Omental fat pad (tissue), 4 donors: ENCODE measurements around the gene POT1. TPM values are rescaled to one million over a fixed set of nuclear protein-coding genes. Genes with fewer than 3 reads are reported as not detected.
"Not testable (repeated sequence)": the region's sequence is repeated elsewhere in the genome, so short reads cannot be mapped to it uniquely, and the experiment has no call there.

Experiments
- ATAC-seq: fragments of 150-250 bp; one replicate; pipeline ENCODE4 v1.9.1; 2016; ENCODE audit warnings: mild to moderate bottlenecking, moderate library complexity; ENCODE audit not compliant: low FRiP score
- DNase-seq: peaks from one replicate; pipeline ENCODE4 v3.0.0-alpha.2; 2019; ENCODE audit warnings: low spot score
- CTCF ChIP-seq, 3 donors: fragments of 450-650 bp; IDR thresholded peaks; one replicate each; pipeline ENCODE4 v1.5.1; 2016 to 2017; ENCODE audit warnings: antibody characterized with exemption in 3 of 3, mild to moderate bottlenecking in 3 of 3, moderate library complexity in 2 of 3
- total RNA-seq, 4 donors: library from RNA; depleted of rRNA; stranded (reverse); fragments of >200 nt; gene quantifications; one replicate each; pipeline ENCODE4 v1.1.0, GENCODE V29; 2016

POT1 gene, protein sequence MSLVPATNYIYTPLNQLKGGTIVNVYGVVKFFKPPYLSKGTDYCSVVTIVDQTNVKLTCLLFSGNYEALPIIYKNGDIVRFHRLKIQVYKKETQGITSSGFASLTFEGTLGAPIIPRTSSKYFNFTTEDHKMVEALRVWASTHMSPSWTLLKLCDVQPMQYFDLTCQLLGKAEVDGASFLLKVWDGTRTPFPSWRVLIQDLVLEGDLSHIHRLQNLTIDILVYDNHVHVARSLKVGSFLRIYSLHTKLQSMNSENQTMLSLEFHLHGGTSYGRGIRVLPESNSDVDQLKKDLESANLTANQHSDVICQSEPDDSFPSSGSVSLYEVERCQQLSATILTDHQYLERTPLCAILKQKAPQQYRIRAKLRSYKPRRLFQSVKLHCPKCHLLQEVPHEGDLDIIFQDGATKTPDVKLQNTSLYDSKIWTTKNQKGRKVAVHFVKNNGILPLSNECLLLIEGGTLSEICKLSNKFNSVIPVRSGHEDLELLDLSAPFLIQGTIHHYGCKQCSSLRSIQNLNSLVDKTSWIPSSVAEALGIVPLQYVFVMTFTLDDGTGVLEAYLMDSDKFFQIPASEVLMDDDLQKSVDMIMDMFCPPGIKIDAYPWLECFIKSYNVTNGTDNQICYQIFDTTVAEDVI
- 10 to 100 TPM in 3 of 4 donors, 1 to 10 TPM in 1; 9.4 to 30.9 (median 16.5) TPM for total RNA-seq

DNA sequence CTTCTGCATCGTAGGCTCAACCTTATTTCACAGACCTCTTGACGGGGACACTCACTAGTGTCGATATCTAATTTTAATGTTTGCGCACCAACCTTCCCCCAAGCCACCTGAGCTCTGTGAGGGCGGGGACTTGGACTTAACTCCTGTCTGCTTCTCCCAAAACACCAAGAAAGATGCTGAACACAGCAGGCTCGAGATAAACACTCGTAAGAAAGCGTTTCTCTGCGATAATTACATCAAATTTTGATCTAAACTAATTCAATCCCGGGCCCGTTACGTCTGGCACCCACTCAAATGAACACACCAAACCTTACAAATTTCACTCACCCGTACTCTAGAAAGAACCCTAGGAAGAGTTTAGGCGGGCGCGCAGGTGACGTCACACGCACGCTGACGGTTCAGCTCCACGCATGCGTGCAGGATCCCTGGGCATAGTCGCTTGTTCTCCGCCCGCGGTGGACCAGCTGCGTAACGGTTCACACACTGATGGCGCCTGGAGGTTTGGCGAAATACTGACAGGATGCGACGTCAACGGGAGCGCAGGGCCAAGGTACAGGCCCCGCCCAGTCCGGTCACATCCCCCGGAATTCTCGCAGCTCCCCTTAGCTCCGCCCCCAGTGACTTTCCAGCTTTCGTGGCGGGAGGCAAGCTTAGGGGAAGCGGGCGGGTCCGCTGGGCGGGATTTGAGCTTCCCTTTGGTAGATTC lies at the start of gene POT1:
POT1 (minus strand) TSS at position 359 of the 706 bp plus-strand sequence. CDS start 32,652 bp downstream, outside the sequence.
- peak; percentile 100 for ATAC-seq

GRCh38 chr7:124975131-124975530 lies 45.5 kb upstream of the POT1 start:
- DNase-seq, ATAC-seq: not testable (repeated sequence)

More for the DNA sequence above, at the start of gene POT1:
- TF ChIP-seq CTCF (IDR thresholded peaks at IDR 0.05), result no peak
- DNase-seq, result peak; percentile 91

DNA sequence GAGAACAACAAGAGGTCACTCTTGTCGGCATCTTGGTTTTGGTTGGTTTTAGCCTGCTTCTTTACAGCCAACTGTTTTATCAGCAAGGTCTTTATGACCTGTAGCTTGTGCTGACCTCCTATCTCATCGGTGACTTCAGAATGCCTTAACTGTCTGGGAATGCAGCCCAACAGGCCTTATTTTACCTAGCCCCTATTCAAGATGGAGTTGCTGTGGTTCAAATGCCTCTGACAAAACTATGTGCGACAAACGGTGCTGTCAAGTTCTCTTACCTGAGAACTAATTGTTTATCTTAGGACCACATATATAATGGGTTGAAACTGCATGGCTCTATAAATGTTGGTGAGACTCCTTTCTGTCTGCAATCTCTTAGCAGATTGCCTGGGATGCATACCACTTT lies 35.9 kb upstream of the POT1 start:
- no peak for ATAC-seq
- DNase-seq, result no peak

DNA sequence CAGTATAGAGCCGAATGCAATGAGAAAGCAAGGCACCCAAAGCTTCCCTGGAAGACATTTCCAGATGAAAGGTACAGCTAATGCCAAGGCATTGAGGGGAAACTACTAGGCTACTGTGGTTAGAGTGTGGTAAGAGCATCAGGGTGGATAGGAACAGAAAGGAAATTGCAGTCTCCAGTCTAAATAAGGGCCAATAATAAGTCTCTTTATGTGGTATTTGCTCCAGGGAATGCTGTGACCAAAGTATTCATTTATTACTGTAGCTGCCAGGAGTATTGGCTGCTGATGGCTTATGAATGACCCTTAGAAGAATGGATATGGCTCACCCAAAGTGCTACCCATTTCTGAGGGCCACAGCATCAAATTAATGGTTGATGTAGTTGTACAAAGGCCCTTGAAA lies 30.1 kb upstream of the POT1 start:
- TF ChIP-seq CTCF (IDR thresholded peaks at IDR 0.05), result no peak
- ATAC-seq, result no peak

More for the DNA sequence above, 35.9 kb upstream of the POT1 start:
- TF ChIP-seq CTCF (IDR thresholded peaks at IDR 0.05), result no peak

GRCh38 chr7:124957952-124958351 lies 28.3 kb upstream of the POT1 start:
- ATAC-seq, result not testable (repeated sequence)

More for the DNA sequence above, 30.1 kb upstream of the POT1 start:
- DNase-seq, result no peak

DNA sequence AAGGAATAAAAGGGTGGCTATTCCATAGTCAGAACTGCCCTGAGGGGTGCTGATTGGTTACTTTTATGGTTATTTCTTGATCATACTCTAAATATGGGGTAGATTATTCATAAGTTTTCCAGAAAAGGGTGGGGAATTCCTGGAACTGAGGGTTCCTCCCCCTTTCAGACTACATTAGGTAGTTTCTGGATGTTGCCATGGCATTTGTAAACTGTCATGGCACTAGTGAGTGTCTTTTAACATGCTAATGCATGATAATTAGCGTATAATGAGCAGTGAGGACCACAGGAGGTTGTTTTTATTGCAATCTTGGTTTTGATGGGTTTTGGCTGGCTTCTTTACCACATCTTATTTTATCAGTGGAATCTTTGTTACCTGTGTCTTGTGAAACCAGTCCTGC lies 26.5 kb upstream of the POT1 start:
- TF ChIP-seq CTCF (IDR thresholded peaks at IDR 0.05), result no peak
- ATAC-seq (no peak), DNase-seq (no peak)

More at GRCh38 chr7:124957952-124958351, 28.3 kb upstream of the POT1 start:
- not testable (repeated sequence) for DNase-seq

- TF ChIP-seq CTCF (IDR thresholded peaks at IDR 0.05), result no peak
- ATAC-seq, result no peak
- no peak for DNase-seq
Measured at GRCh38 chr7:124954790-124955189, 25.2 kb upstream of the POT1 start.
